Neural crest cell (in vitro differentiated cells): ENCODE measurements around the gene TBCC. TPM values are rescaled to one million over a fixed set of nuclear protein-coding genes. Genes with fewer than 3 reads are reported as not detected.

ENCODE experiments used
- DNase-seq: peaks from one replicate; pipeline ENCODE4 v3.0.0; 2021; ENCODE audit warnings: low read depth, mixed read lengths, low spot score
- H3K27ac Mint-ChIP-seq: one replicate; pipeline ENCODE4 v1.8.0; 2021; ENCODE audit warnings: mild to moderate bottlenecking, mixed read lengths; ENCODE audit not compliant: unreplicated experiment
- H3K27me3 Mint-ChIP-seq: 2 replicates; pipeline ENCODE4 v1.8.0; 2021; ENCODE audit warnings: low read depth, mild to moderate bottlenecking, mixed read lengths
- H3K36me3 Mint-ChIP-seq: 2 replicates; pipeline ENCODE4 v1.8.0; 2021; ENCODE audit warnings: low read depth, mild to moderate bottlenecking, mixed read lengths
- H3K4me1 Mint-ChIP-seq: 2 replicates; pipeline ENCODE4 v1.8.0; 2021; ENCODE audit warnings: mixed read lengths
- H3K4me3 Mint-ChIP-seq: one replicate; pipeline ENCODE4 v1.8.0; 2021; ENCODE audit warnings: mild to moderate bottlenecking, mixed read lengths
- H3K9me3 Mint-ChIP-seq: 2 replicates; pipeline ENCODE4 v1.8.0; 2021; ENCODE audit warnings: mixed read lengths
- CTCF ChIP-seq: fragments of 200-600 bp; sonication (generic); conservative IDR thresholded peaks from 2 replicates; pipeline ENCODE4 v1.5.0; 2021; ENCODE audit warnings: antibody characterized with exemption, mild to moderate bottlenecking
- total RNA-seq: library from RNA; stranded (reverse); gene quantifications from 2 replicates; pipeline ENCODE4 v1.2.1, GENCODE V29; 2021

The TBCC gene
- total RNA-seq, 1 donor from 2014 or later = 23.2 TPM

GRCh38 chr6:42726026-42726425 lies 19.9 kb downstream of the TBCC start:
- no peaks in the 10 kb centered on the region for H3K9me3 Mint-ChIP-seq
- no peak for DNase-seq
- H3K27me3 Mint-ChIP-seq = peaks cover 27% of the 10 kb centered on the region
- no peak overlapping the region for H3K4me3 Mint-ChIP-seq
- no peaks in the 10 kb centered on the region for H3K4me1 Mint-ChIP-seq
- H3K36me3 Mint-ChIP-seq = no peaks in the 10 kb centered on the region
- TF ChIP-seq CTCF = no peak
- H3K27ac Mint-ChIP-seq = no peak overlapping the region

- no peak for DNase-seq
- TF ChIP-seq CTCF = no peak
- Mint-ChIP-seq H3K4me3 (no peak overlapping the region), H3K4me1 (no peaks in the 10 kb centered on the region), H3K27me3 (peaks cover 39% of the 10 kb centered on the region), H3K36me3 (no peaks in the 10 kb centered on the region), H3K9me3 (no peaks in the 10 kb centered on the region), H3K27ac (no peak overlapping the region)
Observed at GRCh38 chr6:42724825-42725224, 21.1 kb downstream of the TBCC start.

GRCh38 chr6:42722497-42722896 lies 23.4 kb downstream of the TBCC start, which contains the start of gene PRPH2:
Gene PRPH2, minus strand, starts transcription at chr6:42722597. Its CDS starts 263 bp downstream, at chr6:42722334.
- Mint-ChIP-seq H3K9me3 (no peaks in the 10 kb centered on the region), H3K4me1 (no peaks in the 10 kb centered on the region), H3K4me3 (no peak within 1 kb of the TSS), H3K27me3 (peaks cover 42% of the 10 kb centered on the region), H3K36me3 (no peaks in the 10 kb centered on the region), H3K27ac (no peak within 1 kb of the TSS)
- no peak for DNase-seq
- TF ChIP-seq CTCF = no peak

GRCh38 chr6:42720739-42721138 lies 25.2 kb downstream of the TBCC start:
- H3K4me1 Mint-ChIP-seq = no peaks in the 10 kb centered on the region
- no peak overlapping the region for H3K4me3 Mint-ChIP-seq
- H3K27me3 Mint-ChIP-seq = peaks cover 39% of the 10 kb centered on the region
- H3K27ac Mint-ChIP-seq = no peak overlapping the region
- TF ChIP-seq CTCF = no peak
- H3K9me3 Mint-ChIP-seq = no peaks in the 10 kb centered on the region
- no peak for DNase-seq
- H3K36me3 Mint-ChIP-seq = no peaks in the 10 kb centered on the region

- Mint-ChIP-seq H3K9me3 (peaks cover 7% of the 10 kb centered on the region), H3K4me1 (no peaks in the 10 kb centered on the region), H3K27ac (no peak overlapping the region), H3K27me3 (peaks cover 13% of the 10 kb centered on the region), H3K4me3 (no peak overlapping the region), H3K36me3 (no peaks in the 10 kb centered on the region)
- no peak for TF ChIP-seq CTCF
- no peak for DNase-seq
Observed at GRCh38 chr6:42715871-42716270, 30.0 kb downstream of the TBCC start.
